Medulla oblongata (tissue), 1 donor: ENCODE results near the gene TM4SF20.
"Not testable (repeated sequence)": the region's sequence is repeated elsewhere in the genome, so short reads cannot be mapped to it uniquely, and the experiment has no call there.

Source experiments
- DNase-seq: peaks from one replicate; pipeline ENCODE4 v3.0.0-alpha.2; 2015; ENCODE audit errors: extremely low spot score

Gene TM4SF20

GRCh38 chr2:227398684-227399670 is 19.9 kb upstream of the TM4SF20 start:
- no peak for DNase-seq

DNA sequence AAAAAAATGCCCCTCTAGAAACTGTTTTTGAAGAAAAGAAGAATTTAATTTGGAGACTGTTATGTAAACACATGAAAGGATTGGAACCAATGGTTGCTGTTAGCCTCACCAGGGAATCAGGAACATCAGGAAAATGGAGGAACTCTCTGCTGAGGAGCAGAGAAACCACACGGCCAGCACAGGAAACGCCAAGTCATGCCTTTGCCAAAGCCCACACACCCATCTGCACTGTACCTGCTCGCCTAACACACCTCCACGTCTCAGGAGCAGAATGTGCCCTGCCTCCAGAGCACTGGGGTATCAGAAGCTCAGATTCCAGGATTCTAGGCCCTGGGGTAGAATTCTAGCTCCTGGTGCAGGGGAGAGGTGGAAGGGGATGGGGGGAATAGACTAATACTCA is 18.5 kb upstream of the TM4SF20 start:
- no peak for DNase-seq

DNA sequence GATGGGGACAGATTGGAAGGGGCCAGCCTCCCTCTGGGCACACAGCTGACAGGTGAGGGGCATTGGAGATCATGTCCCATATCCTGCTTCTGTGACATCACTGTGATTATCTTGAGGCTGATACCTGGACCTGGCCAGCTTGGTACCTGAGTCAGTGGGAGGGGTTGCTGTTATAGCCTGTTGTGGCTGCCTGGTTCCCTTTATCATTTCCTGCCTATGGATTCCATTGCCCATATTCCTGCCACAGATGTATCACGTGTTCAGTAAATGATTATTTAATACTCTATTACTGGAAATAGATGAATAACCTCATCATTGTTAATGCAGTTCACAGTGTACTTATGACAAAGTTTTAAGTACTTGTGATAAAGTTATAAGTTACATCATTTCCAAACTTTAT is 16.4 kb upstream of the TM4SF20 start:
- no peak for DNase-seq

DNA sequence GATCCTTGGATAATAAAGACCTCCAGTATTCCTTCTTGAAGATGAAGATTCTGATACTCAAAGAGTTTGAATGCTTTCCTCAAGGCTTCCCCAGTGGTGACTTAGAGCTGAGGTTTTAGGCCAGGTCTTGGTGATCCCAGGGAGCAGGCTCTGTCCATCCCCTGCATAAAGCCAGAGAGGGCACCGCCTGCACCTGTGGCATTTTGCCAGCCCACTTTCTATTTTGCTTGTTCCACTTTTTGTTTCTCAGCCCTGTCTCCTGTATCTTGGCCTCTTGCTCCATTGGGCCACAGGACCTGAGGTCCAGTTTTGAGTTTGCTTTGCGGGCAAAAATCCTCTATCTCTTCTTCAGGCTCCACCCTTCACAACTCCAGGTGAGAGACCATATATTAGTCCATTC is 15.3 kb upstream of the TM4SF20 start:
- DNase-seq = no peak

DNA sequence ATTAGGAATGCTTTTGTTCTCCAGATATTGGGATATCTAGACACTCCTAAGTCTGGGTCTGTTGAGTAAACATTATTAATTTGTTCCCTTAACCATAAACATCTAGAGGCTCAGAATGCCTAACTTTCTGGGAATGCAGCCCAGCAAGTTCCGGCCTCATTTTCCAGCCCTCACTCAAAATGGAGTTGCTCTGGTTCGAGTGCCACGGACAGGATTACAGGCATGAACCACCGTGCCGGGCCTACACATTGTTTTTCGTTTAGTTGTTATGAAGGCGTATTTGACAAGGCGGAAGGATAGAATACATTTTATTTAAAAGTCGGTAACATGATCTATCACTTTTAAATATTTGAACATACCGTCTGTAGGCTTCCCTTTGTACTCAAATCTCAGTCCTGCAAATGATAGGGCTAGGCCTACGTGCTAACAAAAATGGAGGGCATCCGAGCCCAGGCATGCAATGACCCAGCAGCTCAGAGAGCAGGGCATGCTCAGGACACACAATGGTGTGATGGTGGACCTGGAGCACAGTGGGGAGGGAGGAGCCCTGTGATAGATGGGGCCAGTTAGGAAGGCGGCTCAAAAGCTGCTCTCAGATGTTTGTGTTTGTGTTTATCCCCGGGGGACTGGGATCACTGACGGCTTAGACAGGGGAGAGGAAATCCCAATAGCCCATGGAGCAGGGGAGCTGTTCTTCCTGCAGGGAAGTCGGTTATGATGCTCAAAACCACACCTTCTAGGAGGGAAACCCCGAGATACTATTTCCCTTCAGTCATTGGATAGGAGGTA is 11.6 kb upstream of the TM4SF20 start:
- no peak for DNase-seq

GRCh38 chr2:227389661-227390060 is 10.6 kb upstream of the TM4SF20 start:
- no peak for DNase-seq

- DNase-seq = no peak
Observed at GRCh38 chr2:227389231-227389630, 10.1 kb upstream of the TM4SF20 start.

DNA sequence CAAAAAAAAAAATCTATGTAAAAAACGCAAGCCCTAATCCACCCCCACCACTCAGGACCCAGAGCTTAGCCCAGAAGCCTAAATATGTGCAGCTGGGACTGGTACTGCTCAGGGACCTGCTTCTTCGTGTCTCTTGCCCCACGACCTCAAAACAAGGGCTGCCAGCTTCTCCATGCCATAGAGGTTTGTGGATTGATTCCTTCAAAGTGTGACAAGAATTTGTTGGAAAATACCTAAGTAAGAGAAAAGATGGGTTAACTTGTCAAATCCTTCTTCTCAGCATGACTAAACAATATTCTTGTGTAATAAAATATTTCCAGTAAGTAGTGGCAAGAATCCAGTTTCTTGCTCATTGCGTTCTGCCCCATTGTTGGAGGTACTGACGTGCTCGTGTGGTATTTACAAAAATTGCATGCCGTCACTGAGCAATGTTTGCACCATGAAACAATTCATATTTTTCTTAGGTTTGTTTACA is 9.5 kb upstream of the TM4SF20 start:
- DNase-seq = no peak

DNA sequence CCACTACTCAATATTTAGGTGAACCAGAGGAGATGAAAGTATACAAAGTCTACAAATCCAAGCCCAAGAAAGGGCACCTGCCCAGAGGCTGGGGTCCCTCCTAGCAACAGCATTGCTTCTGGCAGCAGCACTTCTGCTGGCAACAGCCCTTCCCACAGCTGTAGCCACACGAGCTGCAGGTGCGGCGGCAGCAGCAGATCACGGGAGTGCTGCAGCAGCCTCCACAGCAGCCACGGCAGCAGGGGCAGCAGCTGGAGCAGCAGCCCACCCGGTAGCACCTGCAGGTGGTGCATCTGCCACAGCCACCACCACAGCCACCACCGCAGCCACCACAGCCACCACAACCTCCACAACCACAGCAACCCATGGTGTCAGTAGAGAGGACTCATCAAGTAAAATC is 8.5 kb upstream of the TM4SF20 start, which contains the start of gene SCYGR1:
TSS of gene SCYGR1 (minus strand) at position 367 of the 400 bp plus-strand sequence. CDS start at position 367, 0 bp downstream.
- not testable (repeated sequence) for DNase-seq

DNA sequence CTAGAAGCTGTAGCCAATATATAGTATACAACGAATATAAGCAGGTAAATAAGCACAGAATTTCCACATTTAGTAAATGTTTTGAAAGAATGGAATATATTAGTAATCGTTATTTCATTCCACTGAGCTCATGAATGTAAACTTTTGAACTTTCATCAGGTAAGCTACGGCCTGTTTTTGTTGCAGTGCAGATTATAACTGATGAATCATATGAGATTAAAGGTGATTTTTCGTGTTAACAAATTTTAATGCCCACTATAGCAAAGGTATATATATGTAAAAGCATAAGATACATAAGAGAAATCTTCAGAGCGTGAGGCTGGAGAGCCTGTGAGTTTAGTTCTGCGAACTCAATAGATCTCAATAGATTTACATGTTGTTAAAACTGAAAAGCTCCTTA is 7.5 kb upstream of the TM4SF20 start:
- no peak for DNase-seq

- no peak for DNase-seq
Observed at GRCh38 chr2:227383686-227384085, 4.6 kb upstream of the TM4SF20 start.

GRCh38 chr2:227382241-227382835 is 3.2 kb upstream of the TM4SF20 start:
- not testable (repeated sequence) for DNase-seq

DNA sequence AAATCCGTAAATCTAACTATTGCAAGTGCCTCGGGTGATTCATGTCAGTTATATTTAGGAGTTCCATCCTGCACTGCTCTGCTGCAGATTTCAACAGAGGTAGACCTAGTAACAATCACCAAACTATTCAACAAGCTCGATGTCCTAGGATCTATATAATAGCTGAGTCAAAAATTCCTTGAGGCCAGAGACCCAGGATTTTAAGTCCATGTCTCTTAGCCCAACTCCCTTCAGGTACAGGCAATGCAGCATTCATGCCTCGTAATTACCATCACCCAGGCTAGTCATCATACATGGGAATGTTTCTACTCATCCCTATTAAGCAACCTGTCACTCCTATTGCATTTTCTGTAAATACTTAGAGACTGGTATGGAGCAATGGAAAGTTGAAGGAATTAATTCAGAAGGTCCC is 729 bp downstream of the TM4SF20 start:
- no peak for DNase-seq

- no peak for DNase-seq
Observed at GRCh38 chr2:227377467-227378351, 1.4 kb downstream of the TM4SF20 start.

GRCh38 chr2:227376656-227377396 is 2.3 kb downstream of the TM4SF20 start:
- DNase-seq = no peak

- DNase-seq = no peak
Observed at GRCh38 chr2:227374158-227374557, 4.9 kb downstream of the TM4SF20 start.

DNA sequence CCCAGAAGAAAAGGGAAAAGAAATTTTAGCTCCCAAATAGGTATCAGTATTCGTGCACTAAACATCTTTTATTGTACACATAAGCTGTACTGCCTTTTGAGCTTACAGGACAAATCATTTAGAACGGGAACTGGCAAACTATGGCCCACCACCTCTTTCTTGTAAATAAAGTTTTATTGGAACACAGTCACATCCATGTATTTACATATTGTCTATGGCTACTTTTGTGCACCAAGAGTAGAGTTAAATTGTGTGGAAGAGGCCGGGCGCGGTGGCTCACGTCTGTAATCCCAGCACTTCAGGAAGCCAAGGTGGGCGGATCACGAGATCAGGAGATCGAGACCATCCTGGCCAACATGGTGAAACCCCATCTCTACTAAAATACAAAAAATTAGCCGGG is 5.7 kb downstream of the TM4SF20 start:
- no peak for DNase-seq

- no peak for DNase-seq
Observed at GRCh38 chr2:227370791-227371312, 8.3 kb downstream of the TM4SF20 start.

- DNase-seq = no peak
Observed at GRCh38 chr2:227370092-227370491, 9.0 kb downstream of the TM4SF20 start.

GRCh38 chr2:227368574-227368973 is 10.5 kb downstream of the TM4SF20 start:
- DNase-seq = no peak
